HL-60/S4 (cell line): ENCODE measurements around the gene SPART.

Experiments used
- in situ Hi-C: fragments of 300-500 bp; cut with MboI; formaldehyde crosslinking; loops from 2 replicates; pipeline ENCODE4 v1.14.3; 2022; ENCODE audit warnings: low sequenced_read_pairs

SPART gene

DNA sequence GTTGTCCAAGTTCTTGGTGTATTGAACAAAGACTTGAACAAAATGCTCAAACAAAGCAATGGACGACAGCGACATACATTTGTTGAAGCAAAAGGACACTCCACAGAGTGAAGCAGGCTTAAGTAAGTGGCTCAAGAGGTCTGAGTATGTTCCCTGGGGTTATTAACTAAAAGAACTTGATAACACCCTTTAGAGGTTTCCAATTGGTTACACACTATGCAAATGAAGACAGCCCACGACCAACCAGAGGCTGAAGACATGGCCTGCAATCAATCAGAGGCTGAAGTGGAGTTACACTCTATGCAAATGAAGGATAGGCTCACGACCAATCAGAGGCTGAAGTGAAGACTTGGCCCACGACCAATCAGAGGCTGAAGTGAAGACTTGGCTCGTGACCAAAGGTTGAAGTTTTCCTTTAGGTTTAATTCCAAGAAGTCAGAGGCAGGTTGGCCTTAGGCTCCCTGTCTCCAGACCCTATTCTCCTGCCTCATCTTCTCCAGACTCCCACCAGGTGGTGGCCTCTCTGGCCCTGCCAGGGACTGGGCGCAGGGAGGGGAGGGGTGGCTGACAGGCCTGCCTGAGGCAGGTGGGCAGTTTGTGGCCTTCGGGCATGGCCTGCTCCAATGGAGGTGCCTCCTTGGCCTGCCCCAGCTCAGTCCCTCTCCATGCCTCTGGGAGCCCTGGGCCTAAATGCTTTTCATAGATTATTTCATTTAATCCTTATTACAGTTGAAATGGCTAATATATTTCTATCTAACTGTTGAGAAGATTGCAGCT, 86.6 kb downstream of the SPART start:
- in situ Hi-C loops: no loop called here

DNA sequence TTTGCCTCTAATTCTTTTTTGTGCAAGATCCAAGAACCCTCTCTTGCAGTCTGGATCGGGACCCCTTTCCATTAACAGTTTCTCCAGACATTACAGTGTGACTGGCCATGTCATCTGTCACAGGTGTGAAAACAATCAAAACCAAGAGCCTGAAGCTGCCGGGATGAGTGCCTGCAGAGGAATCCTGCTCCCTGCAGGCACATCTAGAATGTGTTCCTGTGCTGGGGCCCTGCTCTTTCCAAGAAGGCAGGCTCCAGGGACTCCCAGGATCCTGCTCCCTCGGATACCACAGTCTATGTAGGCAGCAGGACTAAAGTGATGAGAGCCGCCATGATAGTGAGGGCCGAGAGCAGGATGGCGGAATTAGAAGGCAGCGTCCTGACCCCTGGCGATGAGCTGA, 87.4 kb downstream of the SPART start:
- in situ Hi-C loops: no loop called here
